ENCODE measurements around the gene MLXIP. TPM values are rescaled to one million over a fixed set of nuclear protein-coding genes. Genes with fewer than 3 reads are reported as not detected.

Gene MLXIP
- total RNA-seq, 3 donors from 2014 or later, result 194 to 230 (median 201) TPM

DNA sequence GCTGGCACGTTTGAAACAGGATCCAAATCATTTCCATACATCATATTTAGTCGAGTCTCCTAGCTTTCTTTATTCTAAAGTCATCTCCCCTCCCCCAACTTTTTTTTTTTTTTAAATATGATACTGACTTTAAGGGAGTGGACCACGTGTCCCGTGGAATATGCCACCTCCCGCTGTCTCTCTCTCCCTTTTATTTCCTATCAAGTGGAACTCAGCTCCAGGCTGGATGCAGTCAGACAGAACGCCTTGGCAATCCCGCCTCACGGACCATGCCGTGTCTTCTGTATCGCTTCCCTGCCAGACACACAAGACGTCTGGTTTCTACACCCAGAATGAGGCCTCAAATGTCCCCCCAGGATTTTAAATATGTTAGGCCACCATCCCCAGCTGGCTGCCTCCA, 35.6 kb upstream of the MLXIP start:
- Histone ChIP-seq H3K9me3 (no peaks in the 10 kb centered on the region), H3K4me3 (no peak overlapping the region), H3K36me3 (ENCODE audit: low read depth) (no peaks in the 10 kb centered on the region), H3K4me1 (ENCODE audit: low read depth) (peaks cover 13% of the 10 kb centered on the region)
- DNase-seq, result no peak
- TF ChIP-seq, protein P1, sequence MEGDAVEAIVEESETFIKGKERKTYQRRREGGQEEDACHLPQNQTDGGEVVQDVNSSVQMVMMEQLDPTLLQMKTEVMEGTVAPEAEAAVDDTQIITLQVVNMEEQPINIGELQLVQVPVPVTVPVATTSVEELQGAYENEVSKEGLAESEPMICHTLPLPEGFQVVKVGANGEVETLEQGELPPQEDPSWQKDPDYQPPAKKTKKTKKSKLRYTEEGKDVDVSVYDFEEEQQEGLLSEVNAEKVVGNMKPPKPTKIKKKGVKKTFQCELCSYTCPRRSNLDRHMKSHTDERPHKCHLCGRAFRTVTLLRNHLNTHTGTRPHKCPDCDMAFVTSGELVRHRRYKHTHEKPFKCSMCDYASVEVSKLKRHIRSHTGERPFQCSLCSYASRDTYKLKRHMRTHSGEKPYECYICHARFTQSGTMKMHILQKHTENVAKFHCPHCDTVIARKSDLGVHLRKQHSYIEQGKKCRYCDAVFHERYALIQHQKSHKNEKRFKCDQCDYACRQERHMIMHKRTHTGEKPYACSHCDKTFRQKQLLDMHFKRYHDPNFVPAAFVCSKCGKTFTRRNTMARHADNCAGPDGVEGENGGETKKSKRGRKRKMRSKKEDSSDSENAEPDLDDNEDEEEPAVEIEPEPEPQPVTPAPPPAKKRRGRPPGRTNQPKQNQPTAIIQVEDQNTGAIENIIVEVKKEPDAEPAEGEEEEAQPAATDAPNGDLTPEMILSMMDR (IDR thresholded peaks at IDR 0.05), result no peak
- intact Hi-C loops (cut with DNase I, micrococcal nuclease), result no loop called here
- ATAC-seq, result no peak

DNA sequence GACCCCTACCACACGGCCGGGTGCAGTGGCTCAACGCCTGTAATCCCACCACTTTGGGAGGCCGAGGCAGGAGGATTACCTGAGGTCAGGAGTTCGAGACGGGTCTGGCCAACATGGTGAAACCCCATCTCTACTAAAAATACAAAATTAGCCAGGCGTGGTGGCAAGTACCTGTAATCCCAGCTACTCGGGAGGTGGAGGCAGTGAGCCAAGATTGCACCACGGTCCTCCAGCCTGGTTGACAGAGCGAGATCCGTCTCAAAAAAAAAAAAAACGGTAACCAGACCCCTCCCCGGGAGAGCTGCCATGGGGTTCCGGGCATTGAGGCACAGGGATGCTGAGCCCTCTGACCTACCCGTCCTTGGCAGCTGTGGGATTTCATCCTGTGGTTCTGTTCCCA, 35.1 kb upstream of the MLXIP start:
- TF ChIP-seq, protein P1 (IDR thresholded peaks at IDR 0.05), result no peak
- intact Hi-C loops (cut with DNase I, micrococcal nuclease), result no loop called here
- no peak for DNase-seq
- Histone ChIP-seq H3K4me1 (ENCODE audit: low read depth) (peaks cover 13% of the 10 kb centered on the region), H3K9me3 (no peaks in the 10 kb centered on the region), H3K4me3 (no peak overlapping the region), H3K36me3 (ENCODE audit: low read depth) (no peaks in the 10 kb centered on the region)
- no peak for ATAC-seq

DNA sequence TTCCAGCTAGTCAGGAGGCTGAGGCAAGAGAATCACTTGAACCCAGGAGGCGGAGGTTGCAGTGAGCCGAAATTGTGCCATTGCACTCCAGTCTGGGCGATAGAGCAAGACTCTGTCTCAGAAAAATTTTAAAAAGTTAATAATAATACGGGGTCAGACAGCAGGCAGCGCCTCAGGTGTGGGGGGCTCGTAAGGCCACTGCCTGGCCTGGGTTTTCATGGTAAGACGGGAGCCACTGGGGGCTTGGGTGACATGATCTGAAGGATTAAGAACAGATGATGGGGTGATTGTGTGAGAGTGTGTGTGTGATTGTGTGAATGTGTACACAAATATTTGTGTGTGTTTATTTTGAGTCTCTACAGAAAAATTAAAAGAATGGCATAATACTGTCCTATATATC, 33.3 kb upstream of the MLXIP start:
- H3K9me3 ChIP-seq, result no peaks in the 10 kb centered on the region
- H3K4me3 ChIP-seq, result no peak overlapping the region
- intact Hi-C loops (cut with DNase I, micrococcal nuclease), result no loop called here
- H3K4me1 ChIP-seq (ENCODE audit: low read depth), result peaks cover 6% of the 10 kb centered on the region
- ATAC-seq, result no peak
- no peak for DNase-seq
- H3K36me3 ChIP-seq (ENCODE audit: low read depth), result no peaks in the 10 kb centered on the region
- TF ChIP-seq, protein P1 (IDR thresholded peaks at IDR 0.05), result no peak

DNA sequence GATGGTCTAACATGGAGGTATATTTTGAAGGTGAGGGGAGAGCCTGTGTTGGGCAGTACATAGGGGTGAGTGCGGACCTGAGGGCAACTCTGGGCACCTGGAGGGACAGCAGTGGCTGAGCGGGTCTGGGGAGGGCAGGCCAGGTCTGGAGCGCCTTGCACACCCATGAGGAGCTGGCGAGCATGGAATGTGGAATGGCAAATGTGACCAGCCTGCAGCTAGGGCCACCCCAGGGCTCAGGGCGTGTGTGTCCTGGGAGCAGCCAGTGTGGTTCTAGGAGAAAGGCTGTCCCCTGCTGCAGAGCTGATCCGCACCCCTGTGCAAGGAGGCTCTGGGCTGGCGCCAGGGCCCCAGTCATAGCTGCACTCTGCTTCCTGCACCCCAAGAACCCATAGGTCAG, 32.4 kb upstream of the MLXIP start:
- intact Hi-C loops (cut with DNase I, micrococcal nuclease), result no loop called here
- Histone ChIP-seq H3K4me3 (no peak overlapping the region), H3K9me3 (no peaks in the 10 kb centered on the region), H3K36me3 (ENCODE audit: low read depth) (no peaks in the 10 kb centered on the region), H3K4me1 (ENCODE audit: low read depth) (peaks cover 6% of the 10 kb centered on the region)
- TF ChIP-seq, protein P1 (IDR thresholded peaks at IDR 0.05), result no peak
- DNase-seq (no peak), ATAC-seq (no peak)

DNA sequence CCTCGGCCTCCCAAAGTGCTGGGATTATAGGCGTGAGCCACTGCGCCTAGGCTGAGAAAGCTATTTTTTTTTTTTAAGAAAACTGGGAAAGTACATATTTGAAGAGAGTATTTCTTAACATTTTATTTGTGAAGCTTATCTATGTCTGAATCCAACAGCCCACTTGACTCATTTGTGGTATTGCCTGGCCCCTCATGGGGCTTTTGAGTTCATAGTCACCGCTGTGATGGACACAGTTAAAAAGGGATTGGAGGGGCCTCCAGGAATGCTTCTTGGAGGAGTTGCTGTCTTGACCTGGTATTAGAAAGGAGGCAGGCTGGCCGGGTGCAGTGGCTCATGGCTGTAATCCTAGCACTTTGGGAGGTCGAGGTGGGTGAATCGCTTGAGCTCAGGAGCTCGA, 30.4 kb upstream of the MLXIP start:
- TF ChIP-seq, protein P1 (IDR thresholded peaks at IDR 0.05), result no peak
- no peak overlapping the region for H3K4me3 ChIP-seq
- H3K9me3 ChIP-seq, result no peaks in the 10 kb centered on the region
- peaks cover 4% of the 10 kb centered on the region for H3K4me1 ChIP-seq (ENCODE audit: low read depth)
- ATAC-seq (no peak), DNase-seq (no peak)
- intact Hi-C loops (cut with DNase I, micrococcal nuclease), result no loop called here
- H3K36me3 ChIP-seq (ENCODE audit: low read depth), result no peaks in the 10 kb centered on the region

DNA sequence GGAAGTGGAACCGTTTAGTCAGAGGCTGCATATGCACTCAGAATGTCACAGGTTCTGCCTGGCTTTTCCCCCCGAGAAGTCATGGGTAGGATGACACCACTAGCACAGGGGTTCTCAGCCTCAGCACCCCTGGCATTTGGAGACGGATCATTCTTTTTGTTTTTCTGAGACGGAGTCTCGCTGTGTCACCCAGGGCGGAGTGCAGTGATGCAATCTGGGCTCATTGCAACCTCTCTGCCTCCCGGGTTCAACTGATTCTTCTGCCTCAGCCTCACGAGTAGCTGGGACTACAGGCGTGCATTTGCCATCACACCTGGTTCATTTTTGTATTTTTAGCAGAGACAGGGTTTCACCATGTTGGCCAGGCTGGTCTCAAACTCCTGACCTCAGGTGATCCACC, 28.7 kb upstream of the MLXIP start:
- TF ChIP-seq, protein P1 (IDR thresholded peaks at IDR 0.05), result no peak
- peaks cover 10% of the 10 kb centered on the region for H3K4me1 ChIP-seq (ENCODE audit: low read depth)
- H3K36me3 ChIP-seq (ENCODE audit: low read depth), result peaks cover 3% of the 10 kb centered on the region
- no peak for DNase-seq
- no peaks in the 10 kb centered on the region for H3K9me3 ChIP-seq
- no peak overlapping the region for H3K4me3 ChIP-seq
- intact Hi-C loops (cut with DNase I, micrococcal nuclease), result loop anchor here (5.0 kb wide), 2 partner anchors 72 to 77 kb away; no protein-coding TSS in a partner anchor
- ATAC-seq, result no peak

Measured in mucosa of descending colon (tissue), 3 donors.